22Rv1 (cell line): ENCODE results near the gene NMB.
A peak's percentile ranks its signal among the peaks of the same experiment; 100 is the strongest.

ENCODE experiments used
- H3K27ac ChIP-seq: fragments of 450-650 bp; 2 replicates; pipeline ENCODE4 v1.5.1; 2017
- CTCF ChIP-seq: fragments of 450-650 bp; IDR thresholded peaks from 2 replicates; pipeline ENCODE4 v1.5.1; 2017; ENCODE audit warnings: mild to moderate bottlenecking
- ZFX ChIP-seq: fragments of 450-650 bp; IDR thresholded peaks from 2 replicates; pipeline ENCODE4 v1.6.1; 2017; ENCODE audit warnings: antibody characterized with exemption, borderline replicate concordance

NMB gene

GRCh38 chr15:84656972-84657371 lies 1.0 kb downstream of the NMB start:
- TF ChIP-seq ZFX = no peak
- TF ChIP-seq CTCF = no peak
- H3K27ac ChIP-seq = peak overlapping the region; percentile 95

- TF ChIP-seq ZFX (no peak), CTCF (peak; percentile 87)
- H3K27ac ChIP-seq = peak overlapping the region; percentile 95
Measured at GRCh38 chr15:84654689-84655453, 3.1 kb downstream of the NMB start.

- H3K27ac ChIP-seq = peak within 1 kb of the TSS; percentile 95
- TF ChIP-seq ZFX (no peak), CTCF (no peak)
Measured at GRCh38 chr15:84653910-84654688, 3.9 kb downstream of the NMB start, which contains the start of gene WDR73. Gene WDR73, minus strand, starts transcription at chr15:84654283. Its CDS starts 9 bp downstream, at chr15:84654274.

DNA sequence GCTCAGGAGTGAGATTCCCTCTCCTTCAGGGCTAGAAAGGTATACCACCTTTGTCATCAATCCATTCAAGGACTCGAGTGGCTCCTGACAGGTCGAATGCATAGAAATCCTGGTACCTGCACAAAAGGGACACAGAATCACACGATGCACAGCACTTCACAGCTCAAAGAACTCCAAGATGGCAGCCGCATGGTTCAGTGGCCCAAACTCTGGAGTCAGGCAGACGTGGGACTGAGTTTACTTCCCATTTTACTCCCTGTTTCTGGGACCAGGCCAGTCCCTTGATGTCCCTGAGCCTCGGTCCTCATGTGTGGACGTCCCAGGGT lies 4.5 kb downstream of the NMB start:
- H3K27ac ChIP-seq = peak overlapping the region; percentile 95
- TF ChIP-seq CTCF = no peak
- TF ChIP-seq ZFX = no peak

- no peak overlapping the region for H3K27ac ChIP-seq
- TF ChIP-seq ZFX = no peak
- no peak for TF ChIP-seq CTCF
Measured at GRCh38 chr15:84649706-84650105, 8.3 kb downstream of the NMB start.

GRCh38 chr15:84648539-84648938 lies 9.5 kb downstream of the NMB start:
- TF ChIP-seq ZFX (no peak), CTCF (no peak)
- H3K27ac ChIP-seq = no peak overlapping the region

DNA sequence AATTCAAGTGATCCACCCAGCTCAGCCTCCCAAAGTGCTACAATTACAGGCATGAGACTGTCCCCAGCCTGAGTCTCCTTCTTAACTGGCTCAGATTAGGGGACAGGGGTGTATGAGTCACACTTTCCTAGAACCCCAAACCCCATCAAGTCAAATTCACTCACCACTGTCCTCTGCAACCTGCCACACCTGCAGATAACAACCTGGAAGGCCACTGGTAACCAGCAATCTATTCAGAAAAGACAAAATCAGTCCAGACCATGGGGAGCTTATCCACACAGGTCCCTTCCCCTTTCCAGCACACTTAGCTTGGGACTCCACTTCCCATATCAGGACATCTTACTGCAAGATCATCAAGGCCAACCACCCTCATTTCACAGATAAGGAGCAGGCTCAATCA lies 10.3 kb downstream of the NMB start:
- TF ChIP-seq ZFX (no peak), CTCF (no peak)
- H3K27ac ChIP-seq = no peak overlapping the region
